Measurements from ENCODE around the gene GLT8D2. TPM values are rescaled to one million over a fixed set of nuclear protein-coding genes. Genes with fewer than 3 reads are reported as not detected.

GLT8D2 gene
- total RNA-seq, 1 donor from 2014 or later = 8.8 TPM

DNA sequence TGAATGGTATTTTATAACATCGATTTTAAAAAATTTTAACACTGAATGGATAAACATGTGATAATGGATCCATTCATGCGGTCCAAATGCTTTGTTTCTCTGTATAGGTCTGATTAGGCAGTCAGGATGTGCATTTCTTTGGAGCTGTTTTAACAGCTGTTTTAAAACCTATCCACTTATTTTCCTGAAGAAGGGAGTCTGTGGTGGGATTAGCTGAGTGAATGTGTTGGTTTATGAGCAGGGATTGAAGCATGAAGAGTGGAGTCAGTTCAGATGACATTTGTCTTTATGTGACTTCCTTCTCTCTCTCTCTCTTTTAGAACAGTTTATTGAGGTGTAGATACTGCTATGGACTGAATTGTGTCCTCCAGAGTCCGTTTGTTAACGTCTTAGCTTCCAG lies 37.7 kb downstream of the GLT8D2 start:
- intact Hi-C loops (cut with DNase I) = loop anchor here (5.0 kb wide), 1 partner anchor 35 kb away; no protein-coding TSS in a partner anchor
- DNase-seq (ENCODE audit: missing footprints) (no peak), ATAC-seq (no peak)

DNA sequence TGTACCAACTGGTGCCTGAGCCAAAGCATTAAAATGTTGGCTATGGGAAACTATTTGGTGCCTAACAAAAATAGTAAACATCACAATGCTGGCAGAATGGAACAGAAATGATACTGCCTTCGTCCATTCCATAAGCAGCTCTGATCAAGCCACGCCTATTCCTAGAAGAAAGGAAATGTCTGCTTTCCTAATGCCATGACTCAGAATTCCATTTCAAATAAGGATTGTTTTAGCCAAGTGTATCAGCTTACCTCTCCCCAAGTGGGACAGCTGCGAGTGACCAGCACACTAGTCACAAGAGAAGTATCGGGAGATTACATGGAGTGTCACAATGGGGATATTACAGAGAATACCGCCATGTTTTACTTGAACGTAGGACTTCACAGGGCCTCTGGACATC lies 38.7 kb downstream of the GLT8D2 start:
- ATAC-seq (no peak), DNase-seq (ENCODE audit: missing footprints) (no peak)
- intact Hi-C loops (cut with DNase I) = loop anchor here (5.0 kb wide), 1 partner anchor 36 kb away; no protein-coding TSS in a partner anchor

GRCh38 chr12:104010606-104011169 lies 39.3 kb downstream of the GLT8D2 start:
- intact Hi-C loops (cut with DNase I) = loop anchor here (5.0 kb wide), 1 partner anchor 37 kb away; no protein-coding TSS in a partner anchor
- peak; percentile 72 for ATAC-seq

DNA sequence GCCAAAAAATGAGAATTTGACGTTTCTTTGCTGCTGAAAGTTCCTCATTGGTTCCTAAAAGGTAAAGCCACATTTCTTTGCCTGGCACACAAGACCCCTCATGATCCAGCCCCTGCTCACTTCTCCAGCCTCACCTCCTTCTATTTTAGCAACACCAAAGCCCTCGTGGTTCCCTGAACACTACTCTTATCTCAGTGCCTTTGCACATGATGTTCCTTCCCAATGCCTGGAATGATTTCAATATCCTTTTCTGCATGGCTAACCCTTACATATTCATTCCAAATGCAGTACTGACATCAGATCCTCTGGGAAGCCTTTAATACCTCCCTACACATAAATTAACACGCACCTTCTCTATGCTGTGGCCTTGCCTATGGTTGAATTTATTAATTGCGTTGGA lies 39.9 kb downstream of the GLT8D2 start:
- DNase-seq (ENCODE audit: missing footprints) (no peak), ATAC-seq (peak; percentile 82)
- intact Hi-C loops (cut with DNase I) = loop anchor here (5.0 kb wide), 1 partner anchor 37 kb away; no protein-coding TSS in a partner anchor

More at GRCh38 chr12:104010606-104011169, 39.3 kb downstream of the GLT8D2 start:
- no peak for DNase-seq (ENCODE audit: missing footprints)

- no peak for ATAC-seq
- intact Hi-C loops (cut with DNase I) = no loop called here
These were observed 43.1 kb downstream of the GLT8D2 start for GRCh38 chr12:104006929-104007328.

DNA sequence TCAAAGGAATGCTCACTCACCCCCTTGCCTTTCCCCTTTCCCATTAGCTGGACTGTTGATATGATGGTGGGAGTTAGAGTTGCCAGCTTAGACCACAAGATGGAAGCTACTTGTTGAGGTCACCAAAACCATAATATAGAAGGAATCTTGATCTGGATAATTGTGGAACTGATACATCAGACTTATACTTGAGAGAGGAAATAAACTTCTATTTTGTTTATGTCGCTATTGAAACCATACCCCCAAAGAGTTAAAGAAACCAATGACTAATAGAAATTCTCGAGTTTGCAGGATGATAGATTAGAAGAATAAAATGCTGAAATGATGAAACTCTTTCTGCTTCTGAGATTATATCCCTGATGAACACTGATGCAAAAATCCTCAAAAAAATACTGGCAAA lies 46.4 kb downstream of the GLT8D2 start:
- intact Hi-C loops (cut with DNase I) = no loop called here
- ATAC-seq (no peak), DNase-seq (ENCODE audit: missing footprints) (no peak)

More at GRCh38 chr12:104006929-104007328, 43.1 kb downstream of the GLT8D2 start:
- no peak for DNase-seq (ENCODE audit: missing footprints)

DNA sequence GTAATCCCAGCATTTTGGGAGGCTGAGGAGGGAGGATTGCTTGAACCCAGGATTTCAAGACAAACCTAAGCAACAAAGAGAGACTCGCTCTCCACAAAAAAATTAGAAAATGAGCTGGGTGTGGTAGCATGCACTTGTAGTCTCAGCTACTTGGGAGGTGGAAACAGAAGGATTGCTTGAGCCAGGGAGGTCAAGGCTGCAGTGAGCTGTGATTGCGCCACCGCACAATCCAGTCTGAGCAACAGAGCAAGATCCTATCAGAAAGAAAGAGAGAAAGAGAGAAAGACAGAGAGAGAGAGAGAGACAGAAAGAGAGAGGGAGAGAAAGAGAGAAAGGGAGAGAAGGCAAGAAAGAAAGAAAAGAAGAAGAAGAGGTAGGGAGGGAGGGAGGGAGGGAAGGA lies 47.3 kb downstream of the GLT8D2 start:
- no peak for DNase-seq (ENCODE audit: missing footprints)
- no peak for ATAC-seq
- intact Hi-C loops (cut with DNase I) = no loop called here

GRCh38 chr12:104000807-104001434 lies 49.1 kb downstream of the GLT8D2 start:
- no peak for ATAC-seq
- intact Hi-C loops (cut with DNase I) = no loop called here

GRCh38 chr12:103998976-103999375 lies 51.0 kb downstream of the GLT8D2 start:
- no peak for DNase-seq (ENCODE audit: missing footprints)
- no peak for ATAC-seq

More at GRCh38 chr12:104000807-104001434, 49.1 kb downstream of the GLT8D2 start:
- no peak for DNase-seq (ENCODE audit: missing footprints)

GRCh38 chr12:103997286-103997900 lies 52.6 kb downstream of the GLT8D2 start:
- intact Hi-C loops (cut with DNase I) = loop anchor here (5.0 kb wide), 1 partner anchor 60 kb away; no protein-coding TSS in a partner anchor
- peak; percentile 89 for ATAC-seq
- DNase-seq (ENCODE audit: missing footprints) = peak; percentile 74

More at GRCh38 chr12:103998976-103999375, 51.0 kb downstream of the GLT8D2 start:
- intact Hi-C loops (cut with DNase I) = loop anchor here (5.0 kb wide), 1 partner anchor 58 kb away; no protein-coding TSS in a partner anchor

DNA sequence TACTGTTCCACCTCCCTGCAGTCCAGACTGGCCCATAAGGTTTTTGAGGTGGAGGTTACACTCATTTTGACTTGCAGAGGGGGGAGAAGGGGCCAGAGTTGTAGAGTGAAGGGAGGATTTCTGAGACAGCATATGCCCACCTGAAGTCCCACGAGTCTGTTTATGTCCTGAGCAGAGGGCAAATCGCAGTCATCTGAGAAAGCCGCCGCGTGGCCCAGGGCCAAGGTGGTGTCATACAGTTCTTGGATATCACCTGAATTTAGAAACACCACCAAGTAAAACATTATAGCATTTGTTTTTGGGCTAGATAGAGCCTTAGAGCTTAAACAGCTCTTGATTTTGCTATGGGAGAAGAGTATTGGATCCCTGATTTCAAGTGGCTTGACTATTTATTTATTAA lies 53.4 kb downstream of the GLT8D2 start:
- DNase-seq (ENCODE audit: missing footprints) = peak; percentile 68
- intact Hi-C loops (cut with DNase I) = loop anchor here (5.0 kb wide), 1 partner anchor 61 kb away; no protein-coding TSS in a partner anchor
- no peak for ATAC-seq

DNA sequence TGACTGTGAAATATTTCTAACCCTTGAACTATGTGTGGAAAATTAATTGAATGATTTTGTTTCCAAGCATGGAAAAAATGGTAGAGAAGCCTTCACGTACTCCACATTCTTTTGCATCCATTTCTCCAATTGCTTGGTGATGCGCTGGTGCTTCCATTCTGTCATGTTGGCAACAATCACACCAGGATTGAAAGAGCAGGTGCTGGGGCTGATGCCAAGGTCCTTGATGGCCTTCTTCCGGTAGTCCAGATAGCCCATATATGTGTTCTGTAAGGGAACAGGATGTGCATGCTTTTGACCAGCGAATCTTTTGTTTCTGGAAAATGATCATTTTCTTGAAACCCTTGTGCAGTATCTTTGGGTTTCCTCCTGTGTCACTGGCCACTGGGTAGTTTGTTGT lies 55.8 kb downstream of the GLT8D2 start:
- intact Hi-C loops (cut with DNase I) = no loop called here
- ATAC-seq (no peak), DNase-seq (ENCODE audit: missing footprints) (no peak)

GRCh38 chr12:103986829-103987228 lies 63.2 kb downstream of the GLT8D2 start:
- DNase-seq (ENCODE audit: missing footprints) = no peak
- intact Hi-C loops (cut with DNase I) = no loop called here
- ATAC-seq = no peak

DNA sequence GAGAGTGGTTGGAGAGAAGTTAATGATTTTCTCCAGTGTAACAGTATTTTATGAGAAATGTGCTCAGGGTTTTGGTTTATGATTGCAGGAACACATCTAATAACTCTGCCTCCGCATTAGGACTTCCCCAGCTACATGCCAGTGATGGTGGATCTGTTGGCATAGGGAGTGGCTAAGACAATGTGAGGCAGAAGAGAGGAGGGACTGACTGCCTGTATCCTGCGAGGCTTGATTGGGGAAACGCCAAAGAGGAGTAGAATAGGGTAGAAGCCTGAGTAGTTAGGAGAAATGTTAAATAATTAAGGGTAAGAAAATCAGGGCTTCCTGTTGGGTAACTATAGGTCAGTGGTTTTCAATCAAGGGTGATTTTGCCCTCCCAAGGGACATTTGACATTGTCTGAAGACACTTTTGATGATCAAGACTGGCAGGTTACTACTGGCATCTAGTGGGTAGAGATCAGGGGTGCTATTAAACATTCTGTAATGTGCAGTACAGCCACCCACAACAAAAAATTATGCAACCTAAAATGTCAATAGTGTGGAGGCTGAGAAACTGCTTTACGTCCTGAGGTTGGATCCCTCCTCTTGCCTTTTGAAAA lies 71.5 kb downstream of the GLT8D2 start:
- no peak for DNase-seq (ENCODE audit: missing footprints)
- intact Hi-C loops (cut with DNase I) = no loop called here
- no peak for ATAC-seq

GRCh38 chr12:103975368-103975767 lies 74.6 kb downstream of the GLT8D2 start:
- no peak for DNase-seq (ENCODE audit: missing footprints)
- intact Hi-C loops (cut with DNase I) = no loop called here
- no peak for ATAC-seq

GRCh38 chr12:103973909-103974308 lies 76.1 kb downstream of the GLT8D2 start:
- intact Hi-C loops (cut with DNase I) = no loop called here
- DNase-seq (ENCODE audit: missing footprints) = no peak
- no peak for ATAC-seq

DNA sequence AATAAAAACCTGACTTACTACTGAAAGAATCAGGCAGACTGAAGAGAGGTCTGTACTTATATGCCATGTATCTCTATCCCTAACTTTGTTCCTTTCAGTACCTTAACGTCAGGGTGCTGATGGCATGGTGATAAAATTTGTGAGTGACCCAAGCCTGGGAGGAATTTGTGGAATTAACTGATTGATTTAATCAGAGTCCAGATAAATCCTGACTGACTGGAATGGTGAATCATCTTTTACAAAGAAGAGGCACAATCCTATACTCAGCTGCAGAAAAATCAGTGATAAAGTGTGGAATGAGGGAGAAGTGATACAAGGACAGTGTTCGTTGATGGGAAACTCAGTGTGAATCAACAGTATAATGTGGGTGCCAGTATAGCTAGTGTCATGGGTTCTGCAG lies 80.6 kb downstream of the GLT8D2 start:
- ATAC-seq = no peak
- no peak for DNase-seq (ENCODE audit: missing footprints)
- intact Hi-C loops (cut with DNase I) = no loop called here

- intact Hi-C loops (cut with DNase I) = no loop called here
- DNase-seq (ENCODE audit: missing footprints) = no peak
- no peak for ATAC-seq
These were observed 83.3 kb downstream of the GLT8D2 start for GRCh38 chr12:103966736-103967135.
